ENCODE measurements around the gene NR2C2. TPM values are rescaled to one million over a fixed set of nuclear protein-coding genes. Genes with fewer than 3 reads are reported as not detected.

Gene NR2C2
- total and polyA plus RNA-seq, 2 of the 13 experiments (the other 11 are each of a cell fraction or from before 2014, with no cell fraction given): 7.8 to 11.8 TPM

Other genes starting within 250 kb of the NR2C2 start
- gene FGD5, start 128.6 kb upstream of the NR2C2 start, total RNA-seq (2016; rRNA removed; fragmentation: Illumina TruSeq; extraction: Trizol): not detected in 2 replicates
- 0.17 TPM in 1 of 2 replicates, not detected in the other for gene FGD5, start 128.6 kb upstream of the NR2C2 start, polyA plus RNA-seq (2011; rRNA removed)
- gene MRPS25, start 117.7 kb downstream of the NR2C2 start, total RNA-seq (2016; rRNA removed; fragmentation: Illumina TruSeq; extraction: Trizol): 69.2 and 74.3 TPM in 2 replicates
- 54.7 and 60.1 TPM in 2 replicates for gene MRPS25, start 117.7 kb downstream of the NR2C2 start, polyA plus RNA-seq (2011; rRNA removed)
- gene RBSN, start 151.6 kb downstream of the NR2C2 start, total RNA-seq (2016; rRNA removed; fragmentation: Illumina TruSeq; extraction: Trizol): 11.8 and 14.7 TPM in 2 replicates
- 7.9 and 9.4 TPM in 2 replicates for gene RBSN, start 151.6 kb downstream of the NR2C2 start, polyA plus RNA-seq (2011; rRNA removed)